Upper lobe of right lung (tissue), 1 donor: ENCODE data around the gene MAP4K1. TPM values are rescaled to one million over a fixed set of nuclear protein-coding genes. Genes with fewer than 3 reads are reported as not detected.
"Not testable (repeated sequence)": the region's sequence is repeated elsewhere in the genome, so short reads cannot be mapped to it uniquely, and the experiment has no call there.

Experiments used
- ATAC-seq: fragments of 200-7000 bp; cut with Tn5 transposase; one replicate; pipeline ENCODE4 v1.9.1; 2020; ENCODE audit warnings: mild to moderate bottlenecking, moderate library complexity
- DNase-seq: peaks from one replicate; pipeline ENCODE4 v3.0.0-alpha.2; 2020
- H3K27ac ChIP-seq: fragments of 200-600 bp; one replicate; pipeline ENCODE4 v1.8.0; 2022
- H3K27me3 ChIP-seq: fragments of 200-600 bp; one replicate; pipeline ENCODE4 v1.8.0; 2022; ENCODE audit warnings: mild to moderate bottlenecking
- H3K36me3 ChIP-seq: fragments of 200-600 bp; one replicate; pipeline ENCODE4 v1.8.0; 2022
- H3K4me1 ChIP-seq: fragments of 200-600 bp; one replicate; pipeline ENCODE4 v1.8.0; 2022
- H3K4me3 ChIP-seq: fragments of 200-600 bp; one replicate; pipeline ENCODE4 v1.8.0; 2022; ENCODE audit warnings: mild to moderate bottlenecking
- H3K9me3 ChIP-seq: fragments of 200-600 bp; one replicate; pipeline ENCODE4 v1.8.0; 2022
- intact Hi-C: fragments of 100-400 bp; cut with DNase I; formaldehyde crosslinking; loops from one replicate; pipeline ENCODE4 v1.11.0; 2022
- total RNA-seq: library from RNA; stranded (reverse); fragmentation: NEBNext Ultra II Directional; extraction: Animal tissue kit (Norgen Biotek cat#: 25700); gene quantifications from one replicate; pipeline ENCODE4 v1.2.1, GENCODE V29; 2021
- TF ChIP-seq, protein P1 (sequence below): fragments of 200-600 bp; IDR thresholded peaks from one replicate; pipeline ENCODE4 v1.8.0; 2022; ENCODE audit warnings: antibody characterized with exemption
- donor health status: DM: no; HTN: yes; CAD: no; lungs with severe emphysema.

MAP4K1 gene
- total RNA-seq, 1 donor from 2014 or later: 12.1 TPM

GRCh38 chr19:38556521-38557174 lies 61.1 kb downstream of the MAP4K1 start:
- DNase-seq (no peak), ATAC-seq (peak; percentile 31)
- H3K27me3 ChIP-seq: peaks cover 6% of the 10 kb centered on the region
- intact Hi-C loops: no loop called here
- H3K36me3 ChIP-seq: no peaks in the 10 kb centered on the region
- TF ChIP-seq, protein P1, sequence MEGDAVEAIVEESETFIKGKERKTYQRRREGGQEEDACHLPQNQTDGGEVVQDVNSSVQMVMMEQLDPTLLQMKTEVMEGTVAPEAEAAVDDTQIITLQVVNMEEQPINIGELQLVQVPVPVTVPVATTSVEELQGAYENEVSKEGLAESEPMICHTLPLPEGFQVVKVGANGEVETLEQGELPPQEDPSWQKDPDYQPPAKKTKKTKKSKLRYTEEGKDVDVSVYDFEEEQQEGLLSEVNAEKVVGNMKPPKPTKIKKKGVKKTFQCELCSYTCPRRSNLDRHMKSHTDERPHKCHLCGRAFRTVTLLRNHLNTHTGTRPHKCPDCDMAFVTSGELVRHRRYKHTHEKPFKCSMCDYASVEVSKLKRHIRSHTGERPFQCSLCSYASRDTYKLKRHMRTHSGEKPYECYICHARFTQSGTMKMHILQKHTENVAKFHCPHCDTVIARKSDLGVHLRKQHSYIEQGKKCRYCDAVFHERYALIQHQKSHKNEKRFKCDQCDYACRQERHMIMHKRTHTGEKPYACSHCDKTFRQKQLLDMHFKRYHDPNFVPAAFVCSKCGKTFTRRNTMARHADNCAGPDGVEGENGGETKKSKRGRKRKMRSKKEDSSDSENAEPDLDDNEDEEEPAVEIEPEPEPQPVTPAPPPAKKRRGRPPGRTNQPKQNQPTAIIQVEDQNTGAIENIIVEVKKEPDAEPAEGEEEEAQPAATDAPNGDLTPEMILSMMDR: no peak
- no peak overlapping the region for H3K4me3 ChIP-seq
- no peaks in the 10 kb centered on the region for H3K4me1 ChIP-seq
- H3K27ac ChIP-seq: no peak overlapping the region
- H3K9me3 ChIP-seq: no peaks in the 10 kb centered on the region

GRCh38 chr19:38555200-38555599 lies 62.6 kb downstream of the MAP4K1 start:
- H3K27ac ChIP-seq: no peak overlapping the region
- no peak for DNase-seq
- no peaks in the 10 kb centered on the region for H3K4me1 ChIP-seq
- no peak for ATAC-seq
- H3K4me3 ChIP-seq: no peak overlapping the region
- no peaks in the 10 kb centered on the region for H3K36me3 ChIP-seq
- peaks cover 6% of the 10 kb centered on the region for H3K27me3 ChIP-seq
- H3K9me3 ChIP-seq: no peaks in the 10 kb centered on the region
- intact Hi-C loops: no loop called here
- TF ChIP-seq, protein P1: no peak

DNA sequence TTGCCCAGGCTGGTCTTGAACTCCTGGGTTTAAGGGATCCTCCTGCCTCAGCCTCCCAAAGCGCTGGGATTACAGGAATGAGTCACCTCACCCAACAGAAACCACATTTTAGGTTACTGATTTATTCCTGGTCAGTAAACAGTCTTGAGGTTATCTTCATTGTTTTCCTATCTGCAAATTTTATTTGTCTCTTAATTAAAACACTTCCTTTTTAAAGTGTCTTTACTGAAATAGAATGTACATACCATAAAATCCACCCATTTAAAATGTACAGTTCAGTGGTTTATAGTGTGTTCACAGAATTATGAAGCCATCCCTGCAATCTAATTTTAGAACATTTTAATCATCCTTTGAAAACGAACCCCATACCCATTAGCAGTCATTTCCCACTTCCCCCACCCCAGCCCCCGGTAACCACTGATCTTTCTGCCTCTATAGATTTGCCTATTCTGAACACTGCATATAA lies 63.0 kb downstream of the MAP4K1 start:
- intact Hi-C loops: no loop called here
- no peak overlapping the region for H3K4me3 ChIP-seq
- TF ChIP-seq, protein P1: no peak
- no peaks in the 10 kb centered on the region for H3K9me3 ChIP-seq
- no peaks in the 10 kb centered on the region for H3K4me1 ChIP-seq
- no peak for DNase-seq
- H3K27ac ChIP-seq: no peak overlapping the region
- peaks cover 6% of the 10 kb centered on the region for H3K27me3 ChIP-seq
- no peak for ATAC-seq
- H3K36me3 ChIP-seq: no peaks in the 10 kb centered on the region

DNA sequence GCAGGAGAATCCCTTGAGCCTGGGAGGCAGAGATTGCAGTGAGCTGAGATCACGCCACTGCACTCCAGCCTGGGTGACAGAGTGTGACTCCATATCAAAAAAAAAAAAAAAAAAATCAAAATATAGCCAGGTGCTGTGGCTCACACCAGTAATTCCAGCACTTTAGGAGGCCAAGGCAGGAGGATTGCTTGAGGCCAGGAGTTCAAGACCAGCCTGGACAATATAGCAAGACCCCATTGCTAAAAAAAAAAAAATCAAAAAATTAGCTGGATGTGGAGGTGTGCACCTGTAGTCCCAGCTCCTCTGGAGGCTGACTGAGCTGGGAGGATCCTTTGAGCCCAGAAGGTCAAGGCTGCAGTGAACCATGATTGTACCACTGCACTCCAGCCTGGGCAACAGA lies 64.5 kb downstream of the MAP4K1 start:
- H3K27ac ChIP-seq, H3K9me3 ChIP-seq, H3K27me3 ChIP-seq, H3K36me3 ChIP-seq, DNase-seq, intact Hi-C loops, ATAC-seq, H3K4me1 ChIP-seq, H3K4me3 ChIP-seq: not testable (repeated sequence)

- DNase-seq (no peak), ATAC-seq (peak; percentile 63)
- Histone ChIP-seq H3K4me3 (no peak overlapping the region), H3K36me3 (no peaks in the 10 kb centered on the region), H3K9me3 (no peaks in the 10 kb centered on the region), H3K27me3 (peaks cover 6% of the 10 kb centered on the region), H3K4me1 (no peaks in the 10 kb centered on the region), H3K27ac (no peak overlapping the region)
- TF ChIP-seq, protein P1: no peak
- intact Hi-C loops: no loop called here
Measured at GRCh38 chr19:38551450-38551813, 66.3 kb downstream of the MAP4K1 start.

- H3K36me3 ChIP-seq: no peaks in the 10 kb centered on the region
- H3K27ac ChIP-seq: no peak overlapping the region
- no peak for DNase-seq
- H3K4me1 ChIP-seq: no peaks in the 10 kb centered on the region
- intact Hi-C loops: no loop called here
- ATAC-seq: no peak
- no peaks in the 10 kb centered on the region for H3K9me3 ChIP-seq
- TF ChIP-seq, protein P1: no peak
- H3K27me3 ChIP-seq: peaks cover 6% of the 10 kb centered on the region
- no peak overlapping the region for H3K4me3 ChIP-seq
Measured at GRCh38 chr19:38550376-38550775, 67.4 kb downstream of the MAP4K1 start.
